Measurements from ENCODE around the gene CDK19.

Gene CDK19

GRCh38 chr6:110635096-110635495 lies 180.2 kb downstream of the CDK19 start:
- Histone ChIP-seq H2BK5ac (ENCODE audit: low read depth, low read length, poor library complexity) (no peak overlapping the region), H3K18ac (ENCODE audit: low read length) (no peak overlapping the region), H3K23ac (ENCODE audit: low read length) (no peak overlapping the region), H4K12ac (ENCODE audit: low read depth, low read length) (no peak overlapping the region), H3K79me2 (ENCODE audit: control insufficient read depth, insufficient read depth, low read length, poor library complexity) (no peaks in the 10 kb centered on the region), H3K9me3 (ENCODE audit: insufficient read depth, low read depth, low read length) (no peaks in the 10 kb centered on the region), H3K27me3 (ENCODE audit: insufficient read depth, low read length) (no peaks in the 10 kb centered on the region), H2BK120ac (ENCODE audit: insufficient read depth, low read length, poor library complexity) (no peak overlapping the region), H4K91ac (ENCODE audit: low read depth, low read length) (no peak overlapping the region), H3K79me1 (ENCODE audit: low read length) (no peaks in the 10 kb centered on the region), H3K14ac (ENCODE audit: low read length) (no peak overlapping the region), H3K4me3 (ENCODE audit: low read depth, low read length) (no peak overlapping the region), H3K9ac (ENCODE audit: low read length) (no peak overlapping the region), H4K8ac (ENCODE audit: low read depth, low read length) (no peak overlapping the region), H3K4me1 (ENCODE audit: control insufficient read depth in 1 of 2, insufficient read depth in 2 of 2, low read length in 2 of 2) (no peaks in the 10 kb centered on the region), H2AFZ (ENCODE audit: insufficient read depth, low read length, poor library complexity) (no peak overlapping the region), H3K4me2 (ENCODE audit: low read length) (no peak overlapping the region), H2BK12ac (ENCODE audit: low read length) (no peak overlapping the region), H3K27ac (ENCODE audit: low read depth, low read length) (no peak overlapping the region), H3K36me3 (ENCODE audit: control insufficient read depth in 1 of 2, insufficient read depth in 2 of 2, low read length in 2 of 2) (no peaks in the 10 kb centered on the region), H3K4ac (ENCODE audit: low read depth, low read length) (no peak overlapping the region), H2AK5ac (ENCODE audit: low read length) (no peak overlapping the region)
- no CpG with 5 or more reads among the region's 1 CpG for WGBS (ENCODE audit: extremely low coverage, insufficient coverage, insufficient read length)
- DNase-seq = no peak

GRCh38 chr6:110633731-110634213 lies 181.5 kb downstream of the CDK19 start:
- Histone ChIP-seq H3K27me3 (ENCODE audit: insufficient read depth, low read length) (no peaks in the 10 kb centered on the region), H2BK12ac (ENCODE audit: low read length) (no peak overlapping the region), H3K4me1 (ENCODE audit: control insufficient read depth in 1 of 2, insufficient read depth in 2 of 2, low read length in 2 of 2) (no peaks in the 10 kb centered on the region), H2BK120ac (ENCODE audit: insufficient read depth, low read length, poor library complexity) (no peak overlapping the region), H3K14ac (ENCODE audit: low read length) (no peak overlapping the region), H2AK5ac (ENCODE audit: low read length) (no peak overlapping the region), H2BK5ac (ENCODE audit: low read depth, low read length, poor library complexity) (no peak overlapping the region), H3K18ac (ENCODE audit: low read length) (no peak overlapping the region), H3K4ac (ENCODE audit: low read depth, low read length) (no peak overlapping the region), H4K91ac (ENCODE audit: low read depth, low read length) (no peak overlapping the region), H3K79me1 (ENCODE audit: low read length) (no peaks in the 10 kb centered on the region), H3K23ac (ENCODE audit: low read length) (no peak overlapping the region), H3K36me3 (ENCODE audit: control insufficient read depth in 1 of 2, insufficient read depth in 2 of 2, low read length in 2 of 2) (no peaks in the 10 kb centered on the region), H2AFZ (ENCODE audit: insufficient read depth, low read length, poor library complexity) (no peak overlapping the region), H3K9me3 (ENCODE audit: insufficient read depth, low read depth, low read length) (no peaks in the 10 kb centered on the region), H3K79me2 (ENCODE audit: control insufficient read depth, insufficient read depth, low read length, poor library complexity) (no peaks in the 10 kb centered on the region), H4K12ac (ENCODE audit: low read depth, low read length) (no peak overlapping the region), H4K8ac (ENCODE audit: low read depth, low read length) (no peak overlapping the region), H3K4me2 (ENCODE audit: low read length) (no peak overlapping the region), H3K4me3 (ENCODE audit: low read depth, low read length) (no peak overlapping the region), H3K27ac (ENCODE audit: low read depth, low read length) (no peak overlapping the region), H3K9ac (ENCODE audit: low read length) (no peak overlapping the region)
- DNase-seq = no peak
- WGBS (ENCODE audit: extremely low coverage, insufficient coverage, insufficient read length) = no CpG with 5 or more reads among the region's 2 CpGs

- H2BK120ac ChIP-seq (ENCODE audit: insufficient read depth, low read length, poor library complexity) = no peak overlapping the region
- no peaks in the 10 kb centered on the region for H3K79me2 ChIP-seq (ENCODE audit: control insufficient read depth, insufficient read depth, low read length, poor library complexity)
- no peak overlapping the region for H2AFZ ChIP-seq (ENCODE audit: insufficient read depth, low read length, poor library complexity)
- H4K91ac ChIP-seq (ENCODE audit: low read depth, low read length) = no peak overlapping the region
- H3K14ac ChIP-seq (ENCODE audit: low read length) = no peak overlapping the region
- H2AK5ac ChIP-seq (ENCODE audit: low read length) = no peak overlapping the region
- H3K4me1 ChIP-seq (ENCODE audit: control insufficient read depth in 1 of 2, insufficient read depth in 2 of 2, low read length in 2 of 2) = no peaks in the 10 kb centered on the region
- no peak overlapping the region for H4K8ac ChIP-seq (ENCODE audit: low read depth, low read length)
- H3K9me3 ChIP-seq (ENCODE audit: insufficient read depth, low read depth, low read length) = no peaks in the 10 kb centered on the region
- no CpG with 5 or more reads among the region's 2 CpGs for WGBS (ENCODE audit: extremely low coverage, insufficient coverage, insufficient read length)
- H2BK12ac ChIP-seq (ENCODE audit: low read length) = no peak overlapping the region
- H2BK5ac ChIP-seq (ENCODE audit: low read depth, low read length, poor library complexity) = no peak overlapping the region
- H3K4me3 ChIP-seq (ENCODE audit: low read depth, low read length) = no peak overlapping the region
- no peak overlapping the region for H3K27ac ChIP-seq (ENCODE audit: low read depth, low read length)
- H3K4me2 ChIP-seq (ENCODE audit: low read length) = no peak overlapping the region
- H3K23ac ChIP-seq (ENCODE audit: low read length) = no peak overlapping the region
- no peaks in the 10 kb centered on the region for H3K27me3 ChIP-seq (ENCODE audit: insufficient read depth, low read length)
- no peak overlapping the region for H3K18ac ChIP-seq (ENCODE audit: low read length)
- H4K12ac ChIP-seq (ENCODE audit: low read depth, low read length) = no peak overlapping the region
- H3K79me1 ChIP-seq (ENCODE audit: low read length) = no peaks in the 10 kb centered on the region
- DNase-seq = no peak
- no peak overlapping the region for H3K9ac ChIP-seq (ENCODE audit: low read length)
- peaks cover 0 to 2% of the 10 kb centered on the region in 2 experiments for H3K36me3 ChIP-seq (ENCODE audit: control insufficient read depth in 1 of 2, insufficient read depth in 2 of 2, low read length in 2 of 2)
- H3K4ac ChIP-seq (ENCODE audit: low read depth, low read length) = no peak overlapping the region
Measured at GRCh38 chr6:110629153-110629552, 186.1 kb downstream of the CDK19 start.

- H3K79me1 ChIP-seq (ENCODE audit: low read length) = no peaks in the 10 kb centered on the region
Measured at GRCh38 chr6:110628330-110628729, 186.9 kb downstream of the CDK19 start.

More at GRCh38 chr6:110628330-110628729, 186.9 kb downstream of the CDK19 start:
- Histone ChIP-seq H3K4me3 (ENCODE audit: low read depth, low read length) (no peak overlapping the region), H2AFZ (ENCODE audit: insufficient read depth, low read length, poor library complexity) (no peak overlapping the region), H4K91ac (ENCODE audit: low read depth, low read length) (no peak overlapping the region), H3K14ac (ENCODE audit: low read length) (no peak overlapping the region), H3K4ac (ENCODE audit: low read depth, low read length) (no peak overlapping the region), H3K4me2 (ENCODE audit: low read length) (no peak overlapping the region), H4K8ac (ENCODE audit: low read depth, low read length) (no peak overlapping the region), H4K12ac (ENCODE audit: low read depth, low read length) (no peak overlapping the region), H3K4me1 (ENCODE audit: control insufficient read depth in 1 of 2, insufficient read depth in 2 of 2, low read length in 2 of 2) (no peaks in the 10 kb centered on the region), H2BK120ac (ENCODE audit: insufficient read depth, low read length, poor library complexity) (no peak overlapping the region), H3K18ac (ENCODE audit: low read length) (no peak overlapping the region), H3K27ac (ENCODE audit: low read depth, low read length) (no peak overlapping the region), H2AK5ac (ENCODE audit: low read length) (no peak overlapping the region), H3K23ac (ENCODE audit: low read length) (no peak overlapping the region), H3K36me3 (ENCODE audit: control insufficient read depth in 1 of 2, insufficient read depth in 2 of 2, low read length in 2 of 2) (peaks cover 0 to 2% of the 10 kb centered on the region in 2 experiments), H3K9me3 (ENCODE audit: insufficient read depth, low read depth, low read length) (no peaks in the 10 kb centered on the region), H3K9ac (ENCODE audit: low read length) (no peak overlapping the region), H3K79me2 (ENCODE audit: control insufficient read depth, insufficient read depth, low read length, poor library complexity) (no peaks in the 10 kb centered on the region), H2BK5ac (ENCODE audit: low read depth, low read length, poor library complexity) (no peak overlapping the region), H3K27me3 (ENCODE audit: insufficient read depth, low read length) (no peaks in the 10 kb centered on the region), H2BK12ac (ENCODE audit: low read length) (no peak overlapping the region)
- DNase-seq = no peak
- WGBS (ENCODE audit: extremely low coverage, insufficient coverage, insufficient read length) = no CpG with 5 or more reads among the region's 5 CpGs

All from trophoblast cell (in vitro differentiated cells and primary cell).